T-helper 2 cell treated with Interferon-gamma antibody and Interleukin-4, amounts not matched to agents 5 μg/mL and 100 μg/mL, for 36 hours (primary cell): ENCODE measurements around the gene RELN.

ENCODE experiments used
- DNase-seq: peaks from one replicate; pipeline ENCODE4 v3.0.0; 2021; ENCODE audit warnings: low spot score
- H3K27ac Mint-ChIP-seq: one replicate; pipeline ENCODE4 v1.8.0; 2021; ENCODE audit warnings: mild to moderate bottlenecking, mixed read lengths
- H3K27me3 Mint-ChIP-seq: one replicate; pipeline ENCODE4 v1.8.0; 2021; ENCODE audit warnings: low read depth, mixed read lengths
- H3K36me3 Mint-ChIP-seq: one replicate; pipeline ENCODE4 v1.8.0; 2021; ENCODE audit warnings: low read depth, mixed read lengths
- H3K4me1 Mint-ChIP-seq: one replicate; pipeline ENCODE4 v1.8.0; 2021; ENCODE audit warnings: low read depth, mixed read lengths
- H3K4me3 Mint-ChIP-seq: one replicate; pipeline ENCODE4 v1.8.0; 2022; ENCODE audit warnings: mild to moderate bottlenecking, moderate library complexity, mixed read lengths
- H3K9me3 Mint-ChIP-seq: one replicate; pipeline ENCODE4 v1.8.0; 2021; ENCODE audit warnings: mixed read lengths

Gene RELN

DNA sequence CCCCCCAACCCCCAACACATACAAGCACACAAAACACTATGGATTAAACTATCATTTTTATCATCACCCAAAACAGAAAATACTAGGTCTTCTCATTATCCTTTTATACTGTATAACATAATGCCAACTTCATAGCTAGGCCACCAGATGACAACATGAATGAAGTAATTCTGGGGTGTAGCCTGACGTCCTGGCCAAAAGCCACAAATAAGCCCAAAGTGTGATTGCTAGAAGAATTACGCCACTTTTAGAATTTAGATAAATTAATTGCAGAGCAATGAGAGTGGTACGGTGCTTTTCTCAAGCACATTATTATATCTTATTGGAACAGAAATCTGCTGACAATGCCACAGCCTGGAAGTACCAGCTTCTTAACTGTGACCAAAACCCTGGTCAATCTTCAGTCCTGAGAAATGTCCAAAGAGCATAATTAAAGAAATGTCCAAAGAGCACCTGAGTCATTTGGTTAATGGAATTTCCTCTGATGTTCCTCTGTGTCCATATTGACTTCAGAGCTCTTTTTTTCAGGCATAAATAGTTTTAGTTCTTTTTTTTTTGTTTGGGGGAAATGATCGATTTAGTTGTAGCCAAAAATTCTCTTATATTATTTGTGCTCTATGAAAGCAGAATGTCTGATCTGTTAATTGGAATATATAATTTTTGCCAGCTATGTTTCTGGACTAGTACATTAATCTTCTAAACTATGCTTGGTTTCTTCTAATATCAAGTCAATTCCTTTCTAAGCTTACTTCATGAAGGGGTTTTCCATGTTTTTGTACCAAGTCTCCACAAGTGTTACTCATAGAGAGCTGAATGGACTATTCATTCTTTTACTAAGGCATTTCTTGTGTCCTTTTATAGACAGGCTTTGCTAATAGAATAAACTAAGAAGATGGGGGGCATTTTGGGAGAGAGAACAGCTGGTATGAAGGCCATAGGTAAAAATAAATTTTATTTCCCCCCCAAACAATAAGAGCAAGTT, 310.0 kb downstream of the RELN start:
- peaks cover 2% of the 10 kb centered on the region for H3K27me3 Mint-ChIP-seq
- H3K27ac Mint-ChIP-seq, result no peak overlapping the region
- H3K9me3 Mint-ChIP-seq, result peaks cover 6% of the 10 kb centered on the region
- no peak overlapping the region for H3K4me3 Mint-ChIP-seq
- H3K4me1 Mint-ChIP-seq, result no peaks in the 10 kb centered on the region
- H3K36me3 Mint-ChIP-seq, result no peaks in the 10 kb centered on the region
- no peak for DNase-seq

DNA sequence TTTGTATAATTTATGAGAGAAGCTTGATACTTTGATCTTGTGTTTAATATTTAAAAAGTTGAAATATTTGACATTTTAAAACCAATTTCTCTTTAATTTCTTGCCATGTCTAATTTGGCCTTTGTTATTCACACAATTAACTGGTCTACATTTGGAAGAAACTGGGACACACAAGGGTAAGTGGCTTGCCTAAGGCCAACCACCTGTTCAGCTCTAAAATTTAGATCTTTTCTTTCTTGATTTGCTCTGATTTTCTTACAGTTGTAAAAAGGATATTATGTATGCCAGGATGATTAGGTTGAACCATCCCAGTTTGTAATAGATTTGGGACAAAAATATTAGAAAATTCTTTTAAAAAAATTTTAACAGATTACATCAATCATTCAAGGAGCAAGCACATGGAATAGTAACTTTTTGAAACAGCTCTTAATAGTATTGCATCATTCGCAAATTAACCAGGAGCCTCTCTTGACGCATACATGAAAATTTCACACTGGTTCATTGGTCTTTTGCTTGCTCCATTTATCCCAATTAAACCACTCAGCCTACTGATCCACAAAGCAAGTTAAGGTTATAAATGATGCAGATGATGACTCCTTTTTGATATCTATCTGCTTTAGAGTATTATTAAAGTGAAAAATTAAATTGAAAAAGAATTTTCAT, 321.0 kb downstream of the RELN start:
- Mint-ChIP-seq H3K4me1 (no peaks in the 10 kb centered on the region), H3K9me3 (no peaks in the 10 kb centered on the region), H3K4me3 (no peak overlapping the region), H3K36me3 (no peaks in the 10 kb centered on the region), H3K27ac (no peak overlapping the region), H3K27me3 (no peaks in the 10 kb centered on the region)
- DNase-seq, result no peak

GRCh38 chr7:103666326-103666725, 323.1 kb downstream of the RELN start:
- Mint-ChIP-seq H3K4me1 (no peaks in the 10 kb centered on the region), H3K27me3 (no peaks in the 10 kb centered on the region), H3K4me3 (no peak overlapping the region), H3K36me3 (no peaks in the 10 kb centered on the region), H3K9me3 (no peaks in the 10 kb centered on the region), H3K27ac (no peak overlapping the region)
- DNase-seq, result no peak

GRCh38 chr7:103664577-103664976, 324.9 kb downstream of the RELN start:
- H3K4me3 Mint-ChIP-seq, result no peak overlapping the region
- no peaks in the 10 kb centered on the region for H3K9me3 Mint-ChIP-seq
- H3K4me1 Mint-ChIP-seq, result no peaks in the 10 kb centered on the region
- no peak overlapping the region for H3K27ac Mint-ChIP-seq
- no peaks in the 10 kb centered on the region for H3K27me3 Mint-ChIP-seq
- no peaks in the 10 kb centered on the region for H3K36me3 Mint-ChIP-seq
- DNase-seq, result no peak

- Mint-ChIP-seq H3K4me1 (no peaks in the 10 kb centered on the region), H3K27ac (no peak overlapping the region), H3K4me3 (no peak overlapping the region), H3K36me3 (no peaks in the 10 kb centered on the region), H3K9me3 (no peaks in the 10 kb centered on the region), H3K27me3 (no peaks in the 10 kb centered on the region)
- no peak for DNase-seq
Observed at GRCh38 chr7:103660455-103661371, 328.7 kb downstream of the RELN start.

DNA sequence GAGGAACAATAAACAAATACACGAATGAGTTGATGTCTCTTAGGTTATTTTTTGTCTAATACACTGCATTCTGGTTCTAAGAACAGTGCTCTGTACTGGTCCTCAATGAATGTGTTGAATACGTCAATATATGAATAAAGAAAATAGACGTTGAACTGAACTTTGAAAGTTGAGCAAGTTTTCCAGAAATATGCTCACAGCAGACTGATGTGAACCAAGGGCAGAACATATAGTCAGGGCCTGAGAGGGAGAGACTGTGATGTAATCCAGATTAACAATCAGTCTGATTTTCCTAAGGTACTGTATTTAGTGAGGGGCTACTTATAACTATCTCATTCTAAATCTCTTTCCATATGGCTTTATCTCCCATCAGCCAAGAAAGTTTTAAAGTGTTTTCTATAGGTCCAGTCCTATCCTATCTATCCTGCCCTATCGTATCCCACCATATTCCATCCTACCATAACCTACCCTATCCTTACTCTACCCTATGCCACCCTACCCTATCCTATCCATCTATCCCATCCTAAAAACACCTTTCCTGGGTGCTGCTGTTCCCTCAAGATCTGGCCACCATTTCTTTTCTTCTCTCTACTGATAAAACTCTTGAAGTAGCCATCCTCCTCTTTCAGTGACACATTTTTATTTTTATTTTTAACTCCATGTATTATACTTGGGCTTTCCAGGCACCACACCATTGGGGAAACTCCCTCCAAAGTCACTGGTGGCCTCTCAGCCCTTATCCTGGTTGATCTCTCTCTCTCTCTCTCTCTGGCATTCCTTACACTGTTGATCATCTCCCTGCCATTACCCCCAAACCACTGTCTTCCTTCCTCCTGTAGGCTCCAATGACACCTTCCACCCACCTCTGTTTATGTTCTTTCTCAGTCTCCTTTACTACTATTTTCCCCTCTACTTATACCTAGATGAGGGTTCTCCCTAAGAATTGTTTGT, 331.1 kb downstream of the RELN start:
- no peak for DNase-seq
- no peaks in the 10 kb centered on the region for H3K36me3 Mint-ChIP-seq
- no peak overlapping the region for H3K27ac Mint-ChIP-seq
- no peaks in the 10 kb centered on the region for H3K9me3 Mint-ChIP-seq
- H3K4me1 Mint-ChIP-seq, result no peaks in the 10 kb centered on the region
- no peaks in the 10 kb centered on the region for H3K27me3 Mint-ChIP-seq
- no peak overlapping the region for H3K4me3 Mint-ChIP-seq

DNA sequence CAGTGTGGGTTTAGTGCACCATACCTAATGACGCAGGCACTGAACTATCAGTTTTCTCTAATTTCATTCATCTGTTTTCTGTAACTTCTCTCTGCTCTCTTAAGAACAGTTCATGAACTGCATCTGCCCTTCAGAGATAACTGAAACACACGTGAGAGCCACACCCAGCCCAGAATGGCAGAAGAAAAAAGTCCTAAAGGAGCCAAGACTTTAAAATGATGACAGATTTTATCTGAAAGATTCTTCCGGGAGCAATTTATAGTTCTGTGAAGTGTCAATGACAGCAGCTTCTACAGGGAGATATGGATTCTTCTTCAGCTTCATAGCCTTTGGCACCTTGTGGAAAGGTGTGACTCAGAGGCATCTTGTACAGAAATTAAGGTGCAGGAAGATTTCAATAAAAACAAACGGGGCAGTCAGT, 332.0 kb downstream of the RELN start:
- no peaks in the 10 kb centered on the region for H3K4me1 Mint-ChIP-seq
- no peak overlapping the region for H3K4me3 Mint-ChIP-seq
- H3K9me3 Mint-ChIP-seq, result no peaks in the 10 kb centered on the region
- DNase-seq, result no peak
- H3K36me3 Mint-ChIP-seq, result no peaks in the 10 kb centered on the region
- H3K27me3 Mint-ChIP-seq, result no peaks in the 10 kb centered on the region
- no peak overlapping the region for H3K27ac Mint-ChIP-seq

- no peaks in the 10 kb centered on the region for H3K36me3 Mint-ChIP-seq
- H3K27me3 Mint-ChIP-seq, result no peaks in the 10 kb centered on the region
- no peak overlapping the region for H3K27ac Mint-ChIP-seq
- H3K9me3 Mint-ChIP-seq, result no peaks in the 10 kb centered on the region
- H3K4me1 Mint-ChIP-seq, result no peaks in the 10 kb centered on the region
- DNase-seq, result no peak
- H3K4me3 Mint-ChIP-seq, result no peak overlapping the region
Observed at GRCh38 chr7:103656221-103656620, 333.2 kb downstream of the RELN start.

- H3K27me3 Mint-ChIP-seq, result no peaks in the 10 kb centered on the region
- H3K27ac Mint-ChIP-seq, result no peak overlapping the region
- peaks cover 5% of the 10 kb centered on the region for H3K9me3 Mint-ChIP-seq
Observed at GRCh38 chr7:103651593-103652377, 337.7 kb downstream of the RELN start.

DNA sequence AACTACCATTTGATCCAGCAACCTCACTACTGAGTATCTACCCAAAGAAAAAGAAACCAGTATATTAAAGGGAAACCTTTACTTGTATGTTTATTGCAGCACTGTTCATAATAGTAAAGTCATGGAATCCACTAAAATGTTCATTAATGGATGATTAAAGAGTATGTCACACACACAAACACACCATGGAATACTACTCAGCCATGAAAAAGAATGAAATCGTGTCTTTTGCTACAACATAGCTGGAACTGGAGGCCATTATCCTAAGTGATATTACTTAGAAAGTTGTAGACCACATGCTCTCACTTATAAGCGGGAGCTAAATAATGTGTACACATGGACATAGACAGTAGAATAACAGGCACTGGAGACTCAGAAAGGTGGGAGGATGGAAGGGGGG, 340.4 kb downstream of the RELN start:
- no peaks in the 10 kb centered on the region for H3K27me3 Mint-ChIP-seq
- no peaks in the 10 kb centered on the region for H3K36me3 Mint-ChIP-seq
- DNase-seq, result no peak
- H3K9me3 Mint-ChIP-seq, result peaks cover 5% of the 10 kb centered on the region
- H3K4me1 Mint-ChIP-seq, result no peaks in the 10 kb centered on the region
- H3K27ac Mint-ChIP-seq, result no peak overlapping the region
- no peak overlapping the region for H3K4me3 Mint-ChIP-seq

More at GRCh38 chr7:103651593-103652377, 337.7 kb downstream of the RELN start:
- Mint-ChIP-seq H3K4me1 (no peaks in the 10 kb centered on the region), H3K36me3 (no peaks in the 10 kb centered on the region), H3K4me3 (no peak overlapping the region)
- no peak for DNase-seq

- H3K36me3 Mint-ChIP-seq, result no peaks in the 10 kb centered on the region
- H3K9me3 Mint-ChIP-seq, result peaks cover 9% of the 10 kb centered on the region
- no peak overlapping the region for H3K4me3 Mint-ChIP-seq
- H3K4me1 Mint-ChIP-seq, result no peaks in the 10 kb centered on the region
- no peaks in the 10 kb centered on the region for H3K27me3 Mint-ChIP-seq
- H3K27ac Mint-ChIP-seq, result no peak overlapping the region
- DNase-seq, result no peak
Observed at GRCh38 chr7:103648135-103648534, 341.3 kb downstream of the RELN start.

GRCh38 chr7:103644319-103644718, 345.1 kb downstream of the RELN start:
- Mint-ChIP-seq H3K4me3 (no peak overlapping the region), H3K36me3 (no peaks in the 10 kb centered on the region), H3K4me1 (no peaks in the 10 kb centered on the region), H3K27ac (no peak overlapping the region), H3K27me3 (no peaks in the 10 kb centered on the region), H3K9me3 (peaks cover 9% of the 10 kb centered on the region)
- DNase-seq, result no peak
